ENCODE measurements around the gene TRIM46.
A peak's percentile ranks its signal among the peaks of the same experiment; 100 is the strongest.
"Not testable (repeated sequence)": the region's sequence is repeated elsewhere in the genome, so short reads cannot be mapped to it uniquely, and the experiment has no call there.

Gene TRIM46

GRCh38 chr1:155206891-155207805 is 33.5 kb downstream of the TRIM46 start:
- DNase-seq = peak; percentile 43

- no peak for DNase-seq
Measured at GRCh38 chr1:155207806-155208540, 34.3 kb downstream of the TRIM46 start, which contains the start of gene THBS3. Gene THBS3 (minus strand): TSS chr1:155207897. CDS start chr1:155207876, 21 bp downstream.

GRCh38 chr1:155208541-155209311 is 35.1 kb downstream of the TRIM46 start, which contains the start of gene MTX1:
Gene MTX1 (plus strand): TSS chr1:155208695. CDS start chr1:155208805, 110 bp downstream.
- DNase-seq = peak; percentile 79

DNA sequence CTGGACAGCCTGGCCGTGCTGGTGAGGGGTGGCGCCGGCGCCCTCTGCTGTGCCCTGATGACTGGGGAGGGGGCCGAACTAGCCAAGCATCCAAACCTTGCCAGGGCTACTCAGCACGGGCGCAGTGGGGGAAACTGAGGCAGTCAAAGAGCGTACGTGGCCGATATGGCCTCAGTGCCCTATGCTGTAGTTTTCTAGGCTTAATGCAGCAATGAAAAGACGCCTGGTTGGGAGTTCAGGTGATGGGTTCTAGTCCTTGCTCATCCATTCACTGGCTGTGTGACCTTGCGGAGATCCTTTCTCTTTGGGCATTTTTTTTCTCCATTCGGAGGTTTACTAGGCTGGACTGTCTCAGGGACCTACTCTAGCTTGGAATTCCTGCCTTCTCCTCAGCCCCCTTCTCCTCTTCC is 35.7 kb downstream of the TRIM46 start:
- no peak for DNase-seq

- no peak for DNase-seq
Measured at GRCh38 chr1:155210314-155211104, 36.9 kb downstream of the TRIM46 start.

DNA sequence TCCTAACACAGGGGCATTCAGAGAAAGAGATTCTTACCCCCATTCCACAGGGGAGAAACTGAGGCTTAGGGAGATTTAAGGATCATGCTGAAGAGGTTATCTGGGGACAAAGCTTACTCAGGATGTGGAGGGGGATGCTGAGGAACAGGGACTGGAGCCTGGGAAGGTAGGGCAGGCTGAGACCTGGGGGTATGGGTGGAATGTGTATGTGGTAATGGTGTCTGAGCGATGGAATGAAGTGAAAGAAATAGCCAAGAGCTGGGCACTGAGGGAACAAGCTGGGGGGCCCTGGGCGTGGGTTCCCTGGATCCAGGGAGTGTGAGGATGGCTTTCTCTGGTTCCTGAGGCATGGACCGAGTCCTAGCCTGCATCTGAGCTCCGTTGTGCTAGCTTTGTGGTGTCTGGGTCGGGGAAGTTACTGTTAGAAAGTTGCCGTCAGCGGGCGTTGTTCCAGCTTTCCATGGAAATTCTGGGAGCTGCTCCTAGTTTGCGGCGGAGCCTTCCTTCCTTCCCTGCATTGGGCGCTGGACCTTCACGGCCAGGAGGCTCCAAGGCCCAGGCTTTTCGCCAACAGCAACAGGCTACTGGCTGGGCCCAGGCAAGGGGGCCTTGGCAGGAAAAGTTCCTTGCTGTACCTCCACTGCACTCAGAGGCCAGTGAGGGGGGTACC is 37.9 kb downstream of the TRIM46 start:
- DNase-seq = not testable (repeated sequence)

GRCh38 chr1:155212051-155212440 is 38.4 kb downstream of the TRIM46 start:
- DNase-seq = not testable (repeated sequence)

GRCh38 chr1:155214702-155215101 is 41.1 kb downstream of the TRIM46 start:
- DNase-seq = not testable (repeated sequence)

DNA sequence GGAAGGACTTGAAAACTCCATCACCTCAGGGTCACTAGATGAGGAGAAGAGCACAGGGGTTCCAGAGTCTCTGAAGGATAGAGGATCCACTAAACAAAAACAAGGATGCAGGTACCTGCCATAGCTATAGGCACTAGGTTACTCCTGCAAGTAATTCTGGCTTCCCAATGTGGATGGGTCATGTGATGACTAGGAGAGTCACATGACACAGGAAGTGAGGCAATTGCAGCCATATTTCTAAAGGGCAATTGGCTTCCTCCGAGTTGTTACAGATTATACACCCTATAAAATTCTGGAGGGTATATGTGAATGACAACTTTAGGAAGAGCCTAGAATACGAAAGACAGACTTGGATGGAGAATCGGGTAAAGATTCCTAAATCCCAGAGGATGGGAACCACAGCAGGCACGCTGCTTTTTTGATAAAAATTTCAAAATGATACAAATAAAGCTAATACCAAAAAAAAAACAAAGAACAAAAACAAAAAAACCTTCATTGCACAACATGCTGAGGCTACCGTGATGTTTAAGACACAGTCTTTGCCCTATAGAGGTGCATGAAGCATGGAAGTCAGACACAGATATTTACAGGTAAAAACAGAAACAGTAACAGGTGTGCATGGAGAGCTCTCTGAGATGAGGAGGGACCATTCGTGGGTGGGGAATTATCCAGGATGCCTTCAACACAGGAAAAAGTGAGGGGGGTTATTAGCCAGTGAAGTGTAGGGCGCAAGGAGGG is 45.4 kb downstream of the TRIM46 start:
- no peak for DNase-seq

GRCh38 chr1:155219592-155220031 is 46.0 kb downstream of the TRIM46 start:
- no peak for DNase-seq

DNA sequence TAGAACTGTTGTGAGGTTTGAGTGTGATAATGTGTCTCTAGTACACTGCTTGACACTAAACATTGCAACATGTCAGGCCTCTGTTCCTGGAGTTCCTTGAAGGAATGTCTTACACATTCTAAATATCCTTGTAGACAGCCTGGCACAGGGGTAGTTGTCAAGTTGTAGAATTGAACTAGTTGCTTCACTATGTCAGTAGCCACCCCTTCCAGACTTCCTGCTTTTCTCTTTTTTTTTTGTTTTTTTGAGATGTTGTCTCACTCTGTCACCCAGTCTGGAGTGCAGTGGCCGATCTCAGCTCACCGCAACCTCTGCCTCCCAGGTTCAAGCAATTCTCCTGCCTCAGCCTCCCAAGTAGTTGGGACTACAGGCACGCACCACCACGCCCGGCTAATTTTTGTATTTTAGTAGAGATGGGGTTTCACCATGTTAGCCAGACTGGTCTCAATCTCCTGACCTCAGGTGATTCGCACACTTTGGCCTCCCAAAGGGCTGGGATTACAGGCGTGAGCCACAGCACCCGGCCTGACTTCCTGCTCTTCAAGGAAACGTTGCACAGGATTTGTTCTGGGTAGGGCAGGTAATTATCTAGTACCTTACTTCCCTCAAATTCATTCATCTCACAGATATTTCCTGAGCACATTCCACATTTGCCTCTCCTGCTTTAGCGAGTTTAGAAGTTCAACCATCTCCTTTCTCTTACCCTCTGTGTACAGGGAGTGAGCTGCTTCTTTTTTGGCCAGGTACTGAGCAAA is 46.7 kb downstream of the TRIM46 start:
- not testable (repeated sequence) for DNase-seq

DNA sequence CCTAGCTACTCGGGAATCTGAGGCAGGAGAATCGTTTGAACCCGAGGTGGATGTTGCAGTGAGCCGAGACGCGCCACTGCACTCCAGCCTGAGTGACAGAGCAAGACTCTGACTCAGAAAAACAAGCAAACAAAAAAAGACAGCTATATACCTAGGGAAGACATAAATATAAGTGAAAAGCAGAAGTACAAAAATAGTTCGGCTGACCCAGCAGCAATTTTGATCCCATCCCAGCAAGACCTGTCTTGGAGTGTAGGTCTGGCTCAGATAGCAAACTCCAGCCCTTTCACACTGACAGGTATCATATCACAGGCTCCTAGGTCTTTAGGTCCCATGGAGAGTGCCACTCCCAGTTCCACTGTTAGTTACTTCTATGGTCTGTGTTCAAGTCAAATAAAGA is 49.4 kb downstream of the TRIM46 start:
- DNase-seq = no peak

GRCh38 chr1:155225404-155225759 is 51.7 kb downstream of the TRIM46 start:
- not testable (repeated sequence) for DNase-seq

DNA sequence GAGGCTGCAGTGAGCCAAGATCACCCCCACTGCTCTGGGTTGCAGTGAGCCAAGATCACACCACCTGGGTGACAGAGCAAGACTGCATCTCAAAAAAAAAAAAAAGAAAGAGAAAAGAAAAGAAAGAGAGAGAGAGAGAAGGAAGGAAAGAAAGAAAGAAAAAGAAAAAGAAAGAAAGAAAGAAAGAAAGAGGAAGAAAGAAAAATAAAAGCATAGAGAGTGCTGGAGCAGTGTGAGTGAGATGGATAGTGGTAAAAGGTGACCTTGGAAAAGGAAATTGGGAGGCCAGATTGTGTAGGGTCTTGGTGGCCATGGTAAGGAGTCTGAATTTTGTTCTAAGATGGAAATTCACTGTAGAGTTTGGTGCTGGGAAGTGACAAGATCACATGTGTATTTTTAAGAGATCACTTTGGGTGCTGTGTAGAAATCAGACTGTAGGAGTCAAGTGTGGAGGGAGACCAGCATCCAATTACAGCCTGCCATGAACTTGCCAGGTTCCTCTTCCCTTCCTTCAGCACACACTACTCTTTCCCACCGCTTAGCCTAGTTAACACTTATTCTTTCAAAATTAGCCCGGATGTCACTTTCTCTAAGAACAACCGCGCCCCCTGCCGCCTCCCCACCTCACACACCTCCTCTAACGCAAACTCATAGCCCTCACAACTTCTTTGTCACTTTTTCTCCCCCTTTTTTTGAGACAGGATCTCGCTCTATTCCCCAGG is 52.7 kb downstream of the TRIM46 start:
- DNase-seq = no peak

DNA sequence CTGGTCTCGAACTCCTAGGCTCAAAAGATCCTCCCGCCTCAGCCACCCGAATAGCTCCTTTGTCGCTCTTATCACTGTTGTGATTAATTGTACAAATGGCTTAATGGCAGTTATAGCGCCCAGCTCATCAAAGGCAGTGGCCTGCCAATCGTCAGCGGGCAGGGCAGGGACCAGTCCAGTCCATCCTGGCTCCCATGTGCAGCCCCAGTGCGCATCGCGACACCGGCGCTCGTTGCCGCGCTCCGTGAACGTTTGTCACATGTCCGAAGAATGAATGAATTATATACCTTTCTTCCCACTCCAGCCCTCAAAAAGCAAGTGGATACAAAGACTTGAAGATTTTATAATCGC is 53.2 kb downstream of the TRIM46 start:
- no peak for DNase-seq

DNA sequence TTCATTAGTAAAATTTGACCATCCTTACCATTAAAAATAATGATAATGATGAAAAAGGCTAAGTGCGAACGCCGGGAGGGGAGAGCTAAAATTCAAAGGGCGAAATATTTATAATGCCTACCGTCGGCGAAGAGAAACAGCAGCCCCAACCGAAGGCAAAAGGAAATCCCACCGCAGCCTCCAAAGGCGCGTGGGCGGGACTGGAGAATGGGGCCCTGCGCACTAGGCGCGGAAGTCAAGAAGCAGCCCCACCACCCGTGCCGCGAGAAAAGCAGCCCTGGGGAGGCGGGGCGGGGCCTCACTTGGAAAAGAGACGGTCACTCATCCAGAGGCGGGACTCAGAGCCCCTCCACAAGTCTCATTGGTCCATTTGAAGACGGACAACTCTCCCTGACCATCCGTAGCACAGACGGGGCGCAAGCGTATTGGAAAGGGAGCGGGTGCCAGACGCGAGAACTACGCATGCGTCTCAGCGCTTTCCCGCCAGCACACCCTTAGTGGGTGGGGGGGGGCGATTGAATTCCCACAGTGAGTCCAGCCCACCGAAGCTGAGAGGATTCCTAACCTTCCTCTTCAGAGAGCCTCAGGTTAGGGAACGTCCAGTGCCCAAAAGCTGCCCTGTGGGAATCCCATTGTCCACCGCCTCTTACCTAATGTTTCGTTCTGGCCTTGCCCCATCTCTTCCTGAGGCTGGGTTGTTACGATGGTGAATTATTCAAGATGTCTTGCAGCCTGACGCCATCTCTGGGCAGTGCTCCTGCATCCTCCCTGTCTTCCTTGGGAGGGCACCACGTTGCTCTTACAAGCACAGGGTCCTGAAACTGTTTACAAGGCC is 53.8 kb downstream of the TRIM46 start:
- peak; percentile 93 for DNase-seq

DNA sequence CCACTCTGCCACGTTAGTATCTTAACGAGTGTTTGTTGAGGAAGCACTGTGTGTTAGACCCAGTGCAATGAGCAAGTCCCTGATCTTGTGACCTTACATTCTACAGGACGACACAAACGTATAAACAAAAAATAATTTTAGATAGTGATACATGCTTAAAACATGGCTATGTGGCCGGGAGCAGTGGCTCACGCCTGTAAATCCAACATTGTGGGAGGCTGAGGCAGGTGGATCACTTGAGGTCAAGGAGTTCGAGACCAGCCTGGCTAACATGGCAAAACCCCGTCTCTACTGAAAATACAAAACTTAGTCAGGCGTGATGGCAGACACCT is 54.4 kb downstream of the TRIM46 start:
- no peak for DNase-seq

DNA sequence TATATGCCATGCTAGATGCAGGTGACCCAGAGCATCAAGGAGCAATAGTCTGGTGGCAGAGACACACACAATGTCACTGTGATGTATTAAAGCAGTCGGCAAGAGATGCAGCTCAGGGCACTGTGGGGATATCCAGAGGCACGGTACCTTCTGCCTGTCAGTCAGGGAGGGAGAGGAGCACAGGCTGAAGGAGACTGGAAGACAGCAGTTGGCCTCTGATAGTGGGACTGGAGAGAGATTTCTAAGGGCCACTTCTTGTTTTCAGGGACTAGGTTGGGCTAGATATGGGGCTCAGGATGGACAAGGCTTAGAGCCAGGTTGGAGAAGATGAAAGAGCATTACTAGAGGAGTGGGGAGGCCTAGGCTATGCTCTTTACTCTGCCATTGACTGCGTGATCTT is 57.7 kb downstream of the TRIM46 start:
- not testable (repeated sequence) for DNase-seq

Measured in GOT3 (cell line).